GM19467 (cell line): Measurements from ENCODE around the gene GGPS1.
A peak's percentile ranks its signal among the peaks of the same experiment; 100 is the strongest.
"Not testable (repeated sequence)": the region's sequence is repeated elsewhere in the genome, so short reads cannot be mapped to it uniquely, and the experiment has no call there.

Experiments used
- ATAC-seq: cut with Tn5 transposase; IDR thresholded peaks from one replicate; pipeline ENCODE4 v1.9.1; 2021; ENCODE audit warnings: mild to moderate bottlenecking, moderate library complexity; ENCODE audit not compliant: unreplicated experiment

Gene GGPS1

DNA sequence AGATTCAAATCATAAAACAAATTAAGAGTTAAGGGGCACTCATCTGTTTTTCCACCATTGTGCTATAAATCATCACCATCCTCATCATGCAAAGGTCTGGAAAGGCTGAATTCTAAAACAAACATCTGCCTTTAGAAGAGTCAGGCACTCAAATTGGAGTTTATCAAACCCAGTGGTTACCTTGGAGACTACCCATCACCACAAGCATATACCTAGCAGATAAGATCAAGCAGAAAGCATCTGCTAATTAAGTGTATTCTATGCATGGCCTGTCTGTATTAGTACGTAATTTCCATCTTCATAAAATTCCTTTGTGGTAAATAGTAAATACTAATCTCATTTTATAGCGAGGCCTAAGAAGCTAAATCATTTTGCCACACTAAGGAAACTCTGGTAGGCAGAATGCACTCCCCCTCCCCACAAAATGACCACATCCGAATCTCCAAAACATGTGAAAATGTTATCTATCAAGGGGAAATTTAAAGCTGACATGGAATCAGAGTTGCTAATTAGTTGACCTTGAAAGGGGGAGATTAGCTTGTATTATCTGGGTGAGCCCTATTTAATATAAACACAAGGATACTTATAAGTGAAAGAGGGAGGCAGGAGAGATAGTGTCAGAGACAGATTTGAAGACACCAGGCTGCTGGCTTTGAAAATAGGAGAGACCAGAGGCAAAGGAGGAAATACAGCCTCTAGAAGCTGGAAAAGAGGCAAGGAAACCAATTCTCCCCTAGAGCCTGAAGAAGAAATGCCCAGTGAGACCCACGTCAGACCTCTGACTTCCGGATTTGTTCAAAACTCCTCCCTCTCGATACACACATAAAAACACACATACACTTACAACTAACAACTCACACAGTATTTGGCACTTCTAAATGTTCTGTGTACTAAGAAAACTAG is 23.6 kb upstream of the GGPS1 start:
- ATAC-seq: no peak

DNA sequence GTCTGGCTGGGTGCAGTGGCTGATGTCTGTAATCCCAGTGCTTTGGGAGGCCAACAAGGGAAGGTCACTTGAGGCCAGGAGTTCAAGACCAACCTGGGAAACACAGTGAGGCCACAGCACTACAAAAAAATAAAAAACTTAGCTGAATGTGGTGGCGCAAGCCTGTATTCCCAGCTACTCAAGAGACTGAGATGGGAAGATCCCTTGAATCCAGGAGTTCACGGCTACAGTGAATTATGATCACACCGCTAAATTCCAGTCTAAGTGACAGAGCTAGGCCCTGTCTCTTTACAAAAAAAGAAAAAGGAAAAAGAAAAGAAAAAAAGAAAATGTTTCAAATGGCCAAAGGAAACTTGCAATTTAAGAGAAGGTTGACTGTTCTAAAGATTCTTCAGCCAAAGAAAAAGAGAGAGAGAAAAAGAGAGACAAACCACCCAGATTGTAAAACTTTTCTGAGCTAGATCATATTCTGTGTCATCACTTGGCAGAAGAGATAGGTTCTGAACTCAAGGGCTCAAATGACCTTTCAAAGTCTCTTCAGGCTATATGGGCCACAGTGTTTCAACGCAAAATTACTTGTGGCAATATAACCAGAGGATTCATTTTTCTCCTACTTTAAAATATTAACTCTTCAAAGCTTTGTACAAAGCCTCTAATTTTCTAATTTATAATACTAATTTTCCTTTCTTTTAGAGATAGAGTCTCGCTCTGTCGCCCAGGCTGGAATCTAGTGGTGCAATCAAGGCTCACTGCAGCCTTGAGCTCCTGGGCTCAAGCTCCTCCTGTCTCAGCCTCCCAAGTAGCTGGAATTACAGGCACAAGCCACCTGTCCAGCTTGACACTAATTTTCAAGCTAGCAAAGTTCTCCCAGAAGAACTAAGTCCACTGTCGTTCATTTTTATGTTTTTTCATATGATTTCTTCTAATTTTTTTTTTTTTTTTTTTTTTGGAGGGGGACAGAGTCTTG is 20.9 kb upstream of the GGPS1 start:
- ATAC-seq: no peak

DNA sequence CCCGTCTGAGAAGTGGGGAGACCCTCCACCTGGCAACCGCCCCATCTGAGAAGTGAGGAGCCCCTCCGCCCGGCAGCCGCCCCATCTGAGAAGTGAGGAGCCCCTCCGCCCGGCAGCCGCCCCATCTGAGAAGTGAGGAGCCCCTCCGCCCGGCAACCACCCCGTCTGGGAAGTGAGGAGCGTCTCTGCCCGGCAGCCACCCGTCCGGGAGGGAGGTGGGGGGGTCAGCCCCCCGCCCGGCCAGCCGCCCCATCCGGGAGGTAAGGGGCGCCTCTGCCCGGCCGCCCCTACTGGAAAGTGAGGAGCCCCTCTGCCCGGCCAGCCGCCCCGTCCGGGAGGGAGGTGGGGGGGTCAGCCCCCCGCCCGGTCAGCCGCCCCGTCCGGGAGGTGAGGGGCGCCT is 19.2 kb upstream of the GGPS1 start:
- not testable (repeated sequence) for ATAC-seq

DNA sequence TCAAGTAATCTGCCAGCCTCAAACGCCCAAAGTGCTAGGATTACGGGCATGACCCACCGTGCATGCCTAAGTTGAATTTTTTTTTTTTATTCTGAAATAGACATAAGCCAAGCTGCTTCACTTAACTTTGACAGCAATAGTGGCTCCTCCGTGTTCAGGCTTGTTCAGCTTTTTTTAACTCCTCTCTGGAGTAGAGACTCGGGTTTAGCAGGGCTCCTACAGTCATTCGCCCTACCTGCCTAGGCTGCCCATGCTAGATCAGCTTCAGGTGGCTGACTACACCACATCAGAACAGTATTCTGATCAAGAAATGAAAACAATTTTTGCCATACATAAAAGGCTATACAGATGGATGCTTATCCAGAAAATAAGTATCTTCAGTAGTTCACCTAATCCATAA is 15.1 kb upstream of the GGPS1 start:
- ATAC-seq: no peak

DNA sequence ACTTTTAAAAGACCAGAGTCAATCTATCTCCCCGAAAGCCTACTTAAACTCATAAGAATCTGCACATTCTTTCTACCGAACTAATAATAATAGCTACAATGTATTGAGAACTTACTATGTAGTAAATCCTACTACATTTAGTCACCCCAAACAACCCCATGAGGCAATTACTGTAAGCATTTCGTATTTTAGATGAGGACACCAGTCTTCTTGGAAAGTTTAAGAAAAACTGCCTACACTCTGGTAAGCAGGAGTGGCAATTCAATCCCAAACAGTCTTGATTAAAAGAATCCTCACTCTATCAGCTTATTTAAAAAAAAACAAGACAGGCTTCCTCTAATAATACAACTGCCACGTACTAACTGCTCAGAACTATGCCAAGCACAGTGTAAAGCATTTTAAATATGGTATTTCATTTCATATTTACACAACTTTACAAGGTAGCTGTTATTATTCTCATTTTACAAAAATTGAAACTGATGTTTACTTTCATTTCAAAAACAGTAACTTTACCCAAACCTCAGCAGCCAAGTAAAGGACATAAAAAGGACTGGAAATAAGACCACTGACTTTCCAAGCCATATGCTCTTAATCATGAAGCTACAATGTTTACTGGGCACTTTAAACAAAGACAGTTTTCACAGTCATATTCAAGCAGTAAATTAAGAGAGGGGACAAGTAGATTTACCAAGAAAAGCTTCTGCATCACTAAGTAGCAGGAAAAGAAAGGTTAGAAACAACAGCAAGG is 14.3 kb upstream of the GGPS1 start:
- no peak for ATAC-seq

DNA sequence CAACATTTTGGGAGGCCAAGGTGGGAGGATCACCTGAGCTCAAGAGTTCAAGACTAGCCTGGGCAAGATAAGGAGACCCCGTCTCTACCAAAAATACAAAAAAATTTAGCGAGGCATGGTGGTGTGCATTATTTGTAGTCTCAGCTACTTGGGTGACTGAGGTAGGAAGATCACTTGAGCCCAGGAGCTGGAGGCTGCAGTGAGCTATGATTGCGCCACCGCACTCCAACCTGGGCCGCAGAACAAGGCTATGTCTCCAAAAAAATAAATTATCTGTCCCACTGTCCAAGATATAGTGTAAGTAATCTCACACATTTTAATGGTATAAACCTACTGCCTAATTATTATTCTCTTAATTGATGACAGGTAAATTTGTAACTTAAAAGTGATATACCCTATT is 13.2 kb upstream of the GGPS1 start:
- no peak for ATAC-seq

DNA sequence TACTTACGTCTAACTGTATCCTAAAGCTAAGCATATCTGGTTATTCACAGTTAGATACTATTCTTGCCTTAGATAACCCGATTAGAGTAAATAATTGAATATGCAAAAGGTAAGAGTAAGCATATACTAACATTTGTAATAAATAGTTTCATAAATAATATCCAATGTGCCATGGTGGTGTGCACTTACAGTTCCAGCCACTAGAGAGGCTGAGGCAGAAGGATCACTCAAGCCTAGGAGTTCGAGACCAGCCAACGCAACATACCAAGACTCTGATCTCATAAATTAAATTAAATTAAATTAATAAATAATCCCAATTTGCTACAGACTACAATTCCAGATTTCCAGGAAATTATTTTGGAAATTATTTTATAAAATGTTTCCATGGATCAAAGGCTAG is 12.6 kb upstream of the GGPS1 start:
- ATAC-seq: no peak

DNA sequence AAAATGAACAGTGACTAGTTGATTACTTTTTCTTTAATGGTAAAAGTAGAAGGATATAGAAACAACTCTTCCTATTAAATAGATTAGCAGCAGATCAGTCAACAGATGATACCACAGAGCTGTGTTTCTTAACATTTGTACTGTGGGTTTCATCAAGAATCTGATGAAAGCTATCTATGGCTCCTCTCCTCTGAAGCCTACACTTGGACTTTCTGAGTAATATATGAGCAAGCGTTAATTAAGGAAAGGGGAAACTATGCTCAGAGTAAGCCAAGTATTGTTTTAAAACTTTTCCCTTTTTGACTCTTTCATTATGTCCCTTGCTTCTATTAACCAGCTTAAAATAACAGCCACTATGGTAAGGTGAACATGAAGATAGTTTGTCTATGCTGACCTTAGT is 11.2 kb upstream of the GGPS1 start:
- ATAC-seq: no peak

DNA sequence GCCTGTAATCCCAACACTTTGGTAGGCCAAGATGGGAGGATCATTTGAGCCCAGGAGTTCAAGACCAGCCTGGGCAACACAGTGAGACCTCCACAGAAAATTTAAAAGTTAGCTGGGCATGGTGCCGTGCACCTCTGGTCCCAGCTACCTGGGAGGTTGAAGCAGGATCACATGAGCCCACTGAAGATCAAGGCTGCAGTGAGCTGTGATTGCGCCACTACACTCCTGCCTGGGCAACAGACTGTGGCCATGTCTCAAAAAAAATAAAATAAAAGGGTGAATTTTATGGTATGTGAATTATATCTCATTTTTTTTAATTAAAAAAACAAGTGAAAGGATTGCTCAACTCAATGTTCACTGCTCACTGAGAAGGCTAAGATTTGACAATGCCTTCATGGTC is 9.1 kb upstream of the GGPS1 start:
- no peak for ATAC-seq

DNA sequence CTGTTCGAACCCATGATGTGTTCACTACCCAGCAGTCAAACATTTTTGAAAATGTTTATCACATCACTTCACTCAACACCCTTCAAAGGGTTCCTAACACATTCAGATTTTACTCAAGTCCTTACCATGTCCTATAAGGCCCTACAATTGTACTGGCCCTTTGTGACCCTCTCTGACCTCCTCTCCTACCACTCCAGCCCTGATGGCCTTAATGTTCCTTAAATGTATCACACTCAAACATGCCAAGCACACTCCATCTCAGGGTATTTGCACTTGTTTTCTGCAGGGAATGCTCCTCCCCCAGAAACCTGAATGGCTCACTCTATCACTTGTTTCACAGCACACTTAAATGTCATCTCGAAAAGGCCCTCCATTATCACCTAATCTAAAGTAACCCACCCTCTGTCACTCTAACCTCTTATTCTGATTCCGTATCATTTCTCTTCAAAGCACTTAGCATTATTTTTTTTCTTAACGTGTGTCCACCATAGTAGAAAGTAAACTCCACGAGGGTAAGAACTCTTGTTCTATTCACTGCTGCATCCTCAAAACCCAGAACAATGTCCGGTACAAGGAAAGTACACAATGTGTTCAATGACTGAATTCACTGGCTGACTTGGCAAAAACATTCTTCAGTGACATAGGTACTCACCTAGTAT is 7.7 kb upstream of the GGPS1 start:
- no peak for ATAC-seq

DNA sequence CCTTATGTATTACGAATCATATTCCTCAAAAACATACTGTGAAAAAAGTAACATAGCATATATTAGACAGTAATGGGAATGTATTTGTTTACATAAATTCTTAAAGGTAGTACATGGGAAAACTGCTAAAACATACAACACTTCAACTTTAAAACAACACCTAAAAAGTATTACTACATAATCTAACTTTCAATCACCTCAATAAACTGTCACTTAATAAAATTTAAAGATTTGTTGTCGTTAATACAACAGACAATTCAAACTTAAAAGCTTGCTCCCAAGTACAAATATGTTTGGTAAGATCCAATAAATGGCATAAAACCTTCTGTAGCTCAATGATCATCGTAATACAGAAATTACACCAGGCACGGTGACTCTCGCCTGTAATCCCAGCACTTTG is 4.1 kb upstream of the GGPS1 start:
- no peak for ATAC-seq

DNA sequence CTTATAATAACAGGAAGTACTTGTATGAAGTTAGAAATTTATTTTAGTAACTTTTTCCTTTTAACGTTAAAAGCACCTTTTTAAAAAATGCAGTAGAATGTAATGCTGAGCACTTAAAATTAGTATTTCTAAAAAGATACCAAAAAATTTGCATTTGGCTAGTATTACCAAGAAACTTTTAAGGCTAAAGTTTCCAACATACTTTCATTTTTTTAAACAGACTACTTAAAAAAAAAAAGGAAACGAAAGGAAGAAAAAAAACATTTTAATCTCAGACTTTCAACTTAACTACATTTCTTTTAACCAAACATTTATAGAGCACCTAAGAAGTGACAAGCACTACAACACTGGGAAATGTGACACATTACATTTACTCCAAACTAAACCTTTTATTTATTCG is 3.2 kb upstream of the GGPS1 start:
- ATAC-seq: no peak

DNA sequence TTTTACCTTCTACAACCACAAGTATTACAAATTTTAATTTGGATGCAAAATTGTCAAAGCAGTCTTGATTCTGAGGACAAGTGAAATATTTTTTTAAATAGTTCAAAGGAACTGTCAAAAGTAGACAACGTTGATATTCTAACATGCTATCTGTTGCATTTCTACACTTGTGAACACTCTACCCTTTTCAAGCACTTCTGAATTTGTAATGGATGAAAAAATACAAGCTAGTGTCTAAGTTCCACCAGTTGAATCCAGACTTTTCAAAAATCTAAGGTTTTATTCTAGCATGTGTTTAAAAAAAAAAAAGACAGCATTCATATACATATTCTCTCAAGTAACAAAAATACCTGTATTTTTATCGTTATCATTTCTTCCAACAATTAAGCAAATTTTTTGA is 2.5 kb upstream of the GGPS1 start:
- no peak for ATAC-seq

DNA sequence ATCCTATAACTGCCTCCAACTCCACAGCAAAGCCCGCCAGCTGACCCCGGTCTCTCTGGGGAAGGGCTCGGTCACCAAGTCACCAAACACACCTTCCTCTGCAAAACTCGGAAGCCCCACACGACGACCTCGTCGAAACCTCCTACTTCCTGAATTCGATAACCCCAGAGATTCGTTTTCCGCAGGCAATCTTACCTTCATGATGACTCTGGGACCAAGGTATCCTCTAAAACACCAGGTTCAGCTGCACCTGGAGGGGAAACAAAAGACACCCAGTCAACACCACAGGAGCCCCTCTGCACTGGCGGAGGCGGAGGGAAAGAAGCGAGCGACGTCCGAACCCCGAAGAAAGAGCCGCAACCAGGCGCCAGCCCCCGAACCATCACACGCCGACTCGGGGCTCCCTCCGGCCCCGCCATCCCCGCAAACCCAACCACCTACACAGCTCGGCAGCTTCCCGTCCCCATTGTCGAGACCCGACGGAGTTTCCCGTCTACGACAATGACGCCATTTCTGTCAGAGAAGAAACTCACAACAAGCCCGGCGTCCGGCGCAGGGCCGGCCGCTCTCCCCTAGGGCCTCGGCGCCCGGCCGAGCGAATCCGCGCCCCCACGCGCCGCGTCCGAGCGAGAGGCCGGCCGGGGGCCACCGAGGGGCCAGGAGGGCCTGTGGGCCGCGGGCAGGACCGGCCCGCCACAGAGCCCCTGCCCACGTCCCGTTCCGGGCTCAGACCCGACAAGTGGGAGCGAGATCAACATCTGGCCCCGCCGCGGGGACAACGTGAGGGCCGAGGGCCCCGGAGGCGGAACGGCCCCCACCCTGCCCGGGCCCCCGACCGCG is 1.4 kb upstream of the GGPS1 start:
- ATAC-seq: no peak

DNA sequence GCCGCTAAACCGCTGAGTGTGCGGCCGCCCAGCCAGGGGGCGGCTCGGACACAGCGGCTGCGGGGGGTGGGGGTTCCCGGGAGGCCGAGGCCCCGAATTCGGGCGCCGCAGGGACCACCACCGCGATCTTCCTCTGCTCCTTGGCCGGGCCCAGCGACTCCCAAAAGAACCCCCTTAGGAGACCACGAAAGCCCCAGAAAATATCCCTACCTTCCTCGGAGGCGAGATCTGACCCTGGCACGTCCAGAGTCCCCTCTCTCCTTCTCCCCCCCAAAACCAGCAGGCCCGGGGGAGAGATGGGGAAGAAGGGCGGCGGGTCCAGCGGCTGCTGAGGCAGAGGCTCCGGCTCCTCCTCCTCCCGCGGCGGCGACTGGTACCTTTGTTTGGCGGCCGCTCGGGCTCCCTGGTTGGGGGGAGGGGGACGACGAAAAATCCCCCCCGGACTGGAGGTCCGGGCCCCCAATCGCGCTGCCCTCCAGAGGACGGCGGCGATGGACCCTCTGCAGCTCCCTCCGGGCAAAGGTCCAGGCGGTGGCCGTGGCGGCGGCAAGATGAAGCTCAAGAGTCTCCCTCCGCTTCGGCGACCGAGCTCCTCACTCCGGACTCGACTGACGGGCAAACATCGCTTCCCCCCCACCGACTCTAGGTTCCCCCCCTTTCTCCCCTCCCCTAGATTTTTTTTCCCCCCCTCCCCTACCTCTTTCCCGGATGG is 655 bp upstream of the GGPS1 start, which contains the start of gene ARID4B:
Gene ARID4B, minus strand, starts transcription at position 621 of the 712 bp plus-strand sequence. CDS start 1,260 bp downstream, outside the sequence.
- peak; percentile 4 for ATAC-seq

DNA sequence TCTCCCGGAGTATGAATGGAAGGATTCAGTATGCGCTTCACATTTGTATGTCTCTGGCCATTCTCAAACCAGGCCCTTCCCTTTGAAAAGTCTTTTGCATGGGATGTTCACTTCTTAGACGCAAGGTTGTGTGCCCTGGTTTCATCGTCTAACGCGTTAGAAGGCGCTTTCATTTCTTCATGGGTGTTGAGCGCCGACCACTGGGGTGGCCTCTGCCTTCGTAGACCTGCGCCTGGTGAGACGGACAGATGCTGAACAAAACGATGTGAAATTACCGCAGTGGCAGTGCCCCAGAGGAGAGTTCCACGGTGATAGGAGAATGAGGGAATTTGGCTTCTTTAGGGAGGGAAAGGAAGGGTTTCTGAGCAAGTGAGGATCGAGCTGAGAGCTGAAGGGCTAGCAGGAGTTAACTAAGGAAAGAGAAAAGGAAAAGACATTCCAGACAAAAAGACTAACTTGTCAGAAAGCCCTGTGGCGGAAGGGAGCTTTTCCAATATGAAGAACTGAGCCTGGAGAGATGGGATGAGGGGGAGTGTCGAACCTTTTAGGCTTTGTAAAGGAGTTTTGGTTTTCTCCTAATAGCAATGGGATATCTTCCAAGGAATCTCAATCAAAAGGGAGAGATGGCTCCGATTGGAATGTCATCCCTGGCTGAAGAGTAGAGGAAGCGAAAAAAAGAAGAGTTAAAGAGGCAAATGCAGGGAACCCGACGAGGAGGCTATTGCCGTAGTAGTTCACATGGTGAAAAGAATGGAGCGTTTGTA is 951 bp downstream of the GGPS1 start:
- ATAC-seq: peak; percentile 35

DNA sequence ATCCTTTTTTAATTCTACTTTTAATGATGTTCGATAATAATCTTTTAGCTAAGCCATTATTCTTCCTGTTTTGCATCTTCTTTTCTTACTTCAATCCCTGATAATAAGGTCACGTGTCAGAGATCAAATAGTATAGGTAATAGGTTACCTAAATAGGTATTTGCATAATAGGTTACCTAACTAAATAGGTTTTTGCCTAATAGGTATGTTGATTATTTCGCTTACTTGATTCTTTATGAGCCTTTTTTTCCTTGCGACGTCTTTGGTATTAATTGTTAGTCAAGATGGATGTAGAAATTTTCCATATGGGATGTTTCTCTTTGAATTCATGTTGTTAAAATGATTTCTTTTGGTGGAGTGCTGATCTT is 2.5 kb downstream of the GGPS1 start:
- ATAC-seq: no peak

DNA sequence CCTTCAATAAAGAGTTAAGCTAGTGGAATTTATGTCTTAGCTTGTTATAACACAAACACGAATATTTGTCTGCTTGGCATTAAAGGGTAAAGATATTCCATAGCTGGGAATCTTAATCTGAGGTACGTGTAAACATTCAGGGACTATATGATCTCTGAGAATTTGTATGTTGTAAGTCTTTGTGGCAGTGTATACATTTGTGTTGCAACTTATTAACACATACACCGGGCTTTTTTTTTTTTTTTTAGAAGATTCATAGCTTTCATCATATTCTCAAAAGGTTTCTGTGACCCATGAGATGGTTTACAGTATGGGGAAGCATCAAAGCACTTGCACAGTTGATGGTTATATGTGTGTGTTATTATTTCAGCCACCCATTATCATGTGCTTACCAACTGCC is 3.0 kb downstream of the GGPS1 start:
- no peak for ATAC-seq
